Peyer's patch (tissue), 4 donors: ENCODE results near the gene CD40LG.

ENCODE experiments used
- CTCF ChIP-seq, 6 experiments: fragments of 450-650 bp in 4 of 6; fragments of 200-600 bp in 2 of 6; sonication (generic) in 1 of 6; IDR thresholded peaks; one replicate each; pipeline ENCODE4 v1.5.1; 2017 to 2019; ENCODE audit warnings: antibody characterized with exemption in 6 of 6, mild to moderate bottlenecking in 3 of 6, moderate library complexity in 1 of 6
- POLR2A ChIP-seq, 2 donors: fragments of 450-650 bp; IDR thresholded peaks; one replicate each; pipeline ENCODE4 v1.5.1; 2017; ENCODE audit warnings: antibody characterized with exemption in 2 of 2, mild to moderate bottlenecking in 2 of 2, moderate library complexity in 2 of 2

DNA sequence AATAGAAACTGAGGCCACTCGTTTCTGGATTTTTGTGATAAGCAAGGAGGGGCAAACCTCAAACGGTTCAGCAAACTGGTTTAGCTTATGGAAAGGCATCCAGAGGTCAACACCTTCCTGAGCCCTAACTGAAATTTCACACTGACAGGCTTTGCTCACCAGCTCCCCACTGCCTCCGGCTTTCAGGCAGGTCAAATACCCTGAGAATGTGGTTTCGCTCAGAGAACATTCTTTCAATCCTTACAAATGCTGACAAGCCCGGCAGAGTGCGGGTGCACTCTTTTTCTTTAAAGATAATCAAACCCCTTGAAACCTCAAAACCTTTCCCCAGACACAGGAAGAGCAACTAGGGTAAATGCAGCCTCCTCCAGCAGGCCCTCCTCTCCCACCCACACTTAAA lies 41.5 kb downstream of the CD40LG start:
- no peak for TF ChIP-seq POLR2A (IDR thresholded peaks at IDR 0.05)
- TF ChIP-seq CTCF (IDR thresholded peaks at IDR 0.05), result no peak
